GM19351 (cell line): ENCODE measurements around the gene MSANTD1.

Source experiments
- ATAC-seq: cut with Tn5 transposase; IDR thresholded peaks from one replicate; pipeline ENCODE4 v1.9.1; 2021; ENCODE audit warnings: mild to moderate bottlenecking, moderate library complexity; ENCODE audit not compliant: unreplicated experiment

MSANTD1 gene

GRCh38 chr4:3246458-3247398, 2.2 kb upstream of the MSANTD1 start:
- no peak for ATAC-seq

- no peak for ATAC-seq
Measured at GRCh38 chr4:3247399-3248177, 1.4 kb upstream of the MSANTD1 start.

- ATAC-seq = no peak
Measured at GRCh38 chr4:3248178-3248480, 830 bp upstream of the MSANTD1 start.

- ATAC-seq = no peak
Measured at GRCh38 chr4:3249711-3250437, 915 bp downstream of the MSANTD1 start.

GRCh38 chr4:3250438-3250955, 1.5 kb downstream of the MSANTD1 start:
- no peak for ATAC-seq

GRCh38 chr4:3250956-3251690, 2.2 kb downstream of the MSANTD1 start:
- ATAC-seq = no peak

GRCh38 chr4:3251691-3252479, 2.9 kb downstream of the MSANTD1 start:
- no peak for ATAC-seq

- no peak for ATAC-seq
Measured at GRCh38 chr4:3252480-3252828, 3.5 kb downstream of the MSANTD1 start.

GRCh38 chr4:3252831-3253641, 4.1 kb downstream of the MSANTD1 start:
- ATAC-seq = no peak

- no peak for ATAC-seq
Measured at GRCh38 chr4:3253808-3254207, 4.8 kb downstream of the MSANTD1 start.

GRCh38 chr4:3254302-3255131, 5.6 kb downstream of the MSANTD1 start:
- ATAC-seq = no peak

GRCh38 chr4:3255611-3256186, 6.7 kb downstream of the MSANTD1 start:
- no peak for ATAC-seq

GRCh38 chr4:3256230-3257102, 7.5 kb downstream of the MSANTD1 start:
- ATAC-seq = no peak

GRCh38 chr4:3257103-3257555, 8.2 kb downstream of the MSANTD1 start:
- no peak for ATAC-seq

- ATAC-seq = peak; percentile 54
Measured at GRCh38 chr4:3257556-3258482, 8.9 kb downstream of the MSANTD1 start.
